ENCODE measurements around the gene SV2C.
"Not testable (repeated sequence)": the region's sequence is repeated elsewhere in the genome, so short reads cannot be mapped to it uniquely, and the experiment has no call there.

SV2C gene

GRCh38 chr5:76082772-76083554, at the start of gene SV2C:
TSS of gene SV2C (plus strand) at chr5:76083383. CDS start at chr5:76131751, 48,368 bp downstream.
- DNase-seq: no peak

GRCh38 chr5:76037736-76038151, 45.4 kb upstream of the SV2C start:
- not testable (repeated sequence) for DNase-seq

GRCh38 chr5:76038212-76038611, 45.0 kb upstream of the SV2C start:
- DNase-seq: no peak

- no peak for DNase-seq
Observed at GRCh38 chr5:76040806-76041205, 42.4 kb upstream of the SV2C start.

GRCh38 chr5:76041863-76042262, 41.3 kb upstream of the SV2C start:
- no peak for DNase-seq

- no peak for DNase-seq
Observed at GRCh38 chr5:76046741-76047140, 36.4 kb upstream of the SV2C start.

GRCh38 chr5:76050134-76050533, 33.0 kb upstream of the SV2C start:
- DNase-seq: no peak

- no peak for DNase-seq
Observed at GRCh38 chr5:76062502-76063041, 20.6 kb upstream of the SV2C start.

- no peak for DNase-seq
Observed at GRCh38 chr5:76065258-76065657, 17.9 kb upstream of the SV2C start.

- DNase-seq: no peak
Observed at GRCh38 chr5:76069061-76069735, 14.0 kb upstream of the SV2C start.

- no peak for DNase-seq
Observed at GRCh38 chr5:76074487-76075065, 8.6 kb upstream of the SV2C start.

- DNase-seq: no peak
Observed at GRCh38 chr5:76081811-76082771, 1.1 kb upstream of the SV2C start.

GRCh38 chr5:76083555-76084495, 642 bp downstream of the SV2C start:
- no peak for DNase-seq

GRCh38 chr5:76084496-76085242, 1.5 kb downstream of the SV2C start:
- no peak for DNase-seq

GRCh38 chr5:76085243-76085579, 2.0 kb downstream of the SV2C start:
- no peak for DNase-seq

- no peak for DNase-seq
Observed at GRCh38 chr5:76086095-76086494, 2.9 kb downstream of the SV2C start.

GRCh38 chr5:76089156-76089555, 6.0 kb downstream of the SV2C start:
- DNase-seq: not testable (repeated sequence)

GRCh38 chr5:76091351-76091750, 8.2 kb downstream of the SV2C start:
- no peak for DNase-seq

- DNase-seq: no peak
Observed at GRCh38 chr5:76099286-76099702, 16.1 kb downstream of the SV2C start.

- DNase-seq: no peak
Observed at GRCh38 chr5:76099756-76100155, 16.6 kb downstream of the SV2C start.

GRCh38 chr5:76104027-76104426, 20.8 kb downstream of the SV2C start:
- DNase-seq: no peak

Measured in NCI-H2227 treated with DMSO at 0.1 percent for 48 hours (cell line).